Activated CD8-positive, alpha-beta memory T cell treated with anti-CD3 and anti-CD28 coated beads, Interleukin-2, amount 50 U/mL, for 4 hours (primary cell): ENCODE results near the gene WDR81.
"Not testable (repeated sequence)": the region's sequence is repeated elsewhere in the genome, so short reads cannot be mapped to it uniquely, and the experiment has no call there.

Experiments
- DNase-seq: peaks from one replicate; pipeline ENCODE4 v3.0.0-alpha.2; 2020

Gene WDR81

DNA sequence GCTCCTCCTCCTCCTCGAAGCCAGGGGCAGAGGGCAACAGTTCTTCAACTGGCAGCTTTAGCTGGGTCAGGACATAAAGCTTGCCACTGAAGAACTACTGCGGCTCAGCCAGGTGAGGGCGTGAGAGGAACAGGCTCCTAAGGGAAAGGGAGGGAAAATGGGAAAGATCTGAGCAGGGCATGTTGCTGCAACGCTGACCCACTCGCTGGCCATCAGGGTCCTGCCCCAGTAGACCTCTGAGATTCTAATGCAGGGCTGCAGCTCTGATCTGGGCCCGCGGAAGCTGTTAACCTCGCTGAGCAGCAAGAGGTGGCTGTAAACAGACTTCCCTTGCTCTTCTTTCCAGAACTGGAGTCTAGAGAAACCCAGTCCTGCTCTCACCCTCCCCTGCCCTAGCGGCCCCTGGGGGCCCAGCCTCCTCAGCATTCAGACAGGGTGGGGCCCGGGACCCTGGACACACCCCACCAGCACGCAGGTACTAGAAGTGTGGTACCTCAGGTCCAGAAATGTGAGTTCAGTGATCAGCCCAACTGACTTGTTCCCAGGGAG is 10.6 kb upstream of the WDR81 start:
- DNase-seq: no peak

DNA sequence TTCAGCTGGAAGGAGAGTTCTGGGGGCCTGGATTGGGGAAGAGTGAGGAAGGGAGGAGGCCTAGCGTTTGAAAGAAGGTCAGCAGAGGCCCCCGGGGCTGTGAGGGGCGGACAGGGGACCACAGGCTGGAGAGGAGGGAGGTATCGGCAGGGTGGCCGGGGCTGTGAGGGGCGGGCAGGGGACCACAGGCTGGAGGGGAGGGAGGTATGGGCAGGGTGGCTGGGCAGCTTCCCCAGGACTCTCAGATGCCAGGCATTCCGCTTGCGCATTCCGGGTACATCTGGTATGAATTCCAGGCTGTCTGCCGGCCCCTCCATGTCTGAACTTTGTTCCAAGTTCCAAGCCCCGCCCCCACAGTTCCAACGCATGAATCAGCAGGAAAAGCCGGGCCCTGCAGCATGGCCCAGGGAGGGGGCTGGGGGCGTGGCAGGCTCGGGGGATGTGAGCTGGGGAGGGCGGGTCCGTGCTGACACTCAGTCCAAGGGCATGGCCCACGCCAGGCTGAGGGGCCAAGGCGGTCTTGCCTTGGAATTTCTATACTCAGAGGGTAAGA is 10.0 kb upstream of the WDR81 start:
- peak; percentile 35 for DNase-seq

DNA sequence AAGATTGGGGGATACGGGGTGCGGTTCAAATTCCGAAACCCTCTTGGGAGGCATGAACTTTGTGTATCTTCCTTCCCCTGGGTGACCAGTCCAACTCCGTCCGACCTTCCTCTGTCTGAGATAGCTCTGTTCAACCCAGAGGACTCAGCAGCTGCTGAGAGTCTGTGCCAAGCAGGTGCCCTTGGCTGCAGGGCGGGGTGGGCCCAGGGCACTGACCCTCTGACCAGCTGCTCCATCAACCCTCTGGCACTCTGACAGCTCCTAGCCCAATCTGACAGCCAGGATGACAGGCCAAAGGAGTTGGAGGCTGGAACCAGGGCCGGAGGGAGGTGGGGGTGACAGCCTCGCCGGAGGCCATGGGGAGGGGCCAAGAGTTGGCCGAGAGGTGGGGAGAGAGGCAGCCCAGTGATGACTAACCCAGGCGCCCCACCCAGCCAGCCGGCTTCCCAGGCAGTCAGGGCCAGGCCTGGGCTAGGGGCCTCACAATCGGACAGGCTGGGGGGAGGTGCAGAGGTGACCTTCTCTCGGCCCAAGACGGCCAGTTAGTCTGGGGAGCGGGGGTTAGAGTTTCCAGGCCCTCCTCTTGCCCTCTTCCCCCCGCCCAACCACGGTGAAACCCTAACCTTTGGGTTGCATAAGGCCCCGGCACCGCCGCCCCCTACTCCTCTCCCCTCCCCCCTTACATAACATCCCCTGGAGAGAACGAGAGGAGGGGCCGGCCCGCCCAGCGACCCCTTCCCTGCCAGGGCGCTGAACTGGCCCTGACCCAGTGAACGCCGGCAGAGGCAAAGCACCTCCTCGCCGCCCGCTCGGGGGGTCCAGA is 9.3 kb upstream of the WDR81 start:
- peak; percentile 57 for DNase-seq

DNA sequence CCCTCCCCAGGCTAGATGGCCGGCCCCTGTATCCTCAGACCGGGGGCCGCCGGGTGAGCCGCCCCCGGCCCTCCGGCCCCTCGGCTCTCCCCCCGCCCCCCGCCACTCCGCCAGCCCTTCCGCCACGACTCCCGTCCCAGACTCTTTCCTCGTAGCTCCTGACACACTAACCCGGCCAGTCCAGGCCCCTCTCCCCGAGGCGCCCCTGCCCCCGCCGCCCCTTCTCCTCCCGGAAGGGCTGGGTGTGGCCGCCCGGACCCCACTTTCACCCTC is 8.8 kb upstream of the WDR81 start:
- DNase-seq: no peak

DNA sequence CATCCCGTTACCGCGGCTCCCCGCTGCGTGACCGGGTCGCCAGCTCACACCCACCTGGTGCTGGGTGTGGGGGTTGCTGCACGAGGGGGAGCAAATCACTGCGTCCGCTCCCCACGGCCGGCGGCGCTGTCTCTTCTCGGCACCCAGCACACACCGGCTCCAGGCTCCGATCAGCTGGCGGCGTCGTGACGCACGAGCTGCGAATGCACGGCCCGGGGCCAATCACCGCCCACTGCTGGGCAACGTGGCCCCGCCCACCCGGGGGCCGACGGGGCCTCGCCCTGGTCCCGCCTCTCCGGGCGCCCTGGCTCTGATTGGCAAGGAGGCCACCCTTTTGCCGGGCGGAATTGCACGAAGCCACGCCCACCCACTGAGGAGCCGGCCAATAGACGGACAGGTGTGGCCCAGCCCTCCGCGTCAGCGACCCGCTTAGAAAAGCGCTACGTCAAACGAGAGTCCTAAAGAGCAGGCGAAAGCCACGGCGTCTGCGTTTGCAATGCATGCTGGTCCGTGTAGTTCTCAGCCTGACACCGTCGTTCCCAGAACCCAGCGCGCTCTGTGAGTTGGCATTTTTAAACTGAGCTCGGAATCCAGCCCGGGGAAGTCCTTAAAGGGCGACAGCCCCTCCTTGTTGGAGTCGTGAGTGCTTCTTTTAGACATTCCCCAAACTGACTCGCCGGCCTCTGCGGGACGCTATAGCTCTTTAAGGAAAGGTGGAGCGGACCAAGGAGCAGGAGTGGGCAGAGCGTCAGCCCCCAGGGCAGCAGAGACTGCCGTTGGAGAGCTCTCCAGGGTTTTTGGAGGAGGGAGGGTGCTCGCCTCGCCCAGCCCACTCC is 8.2 kb upstream of the WDR81 start:
- DNase-seq: peak; percentile 100

DNA sequence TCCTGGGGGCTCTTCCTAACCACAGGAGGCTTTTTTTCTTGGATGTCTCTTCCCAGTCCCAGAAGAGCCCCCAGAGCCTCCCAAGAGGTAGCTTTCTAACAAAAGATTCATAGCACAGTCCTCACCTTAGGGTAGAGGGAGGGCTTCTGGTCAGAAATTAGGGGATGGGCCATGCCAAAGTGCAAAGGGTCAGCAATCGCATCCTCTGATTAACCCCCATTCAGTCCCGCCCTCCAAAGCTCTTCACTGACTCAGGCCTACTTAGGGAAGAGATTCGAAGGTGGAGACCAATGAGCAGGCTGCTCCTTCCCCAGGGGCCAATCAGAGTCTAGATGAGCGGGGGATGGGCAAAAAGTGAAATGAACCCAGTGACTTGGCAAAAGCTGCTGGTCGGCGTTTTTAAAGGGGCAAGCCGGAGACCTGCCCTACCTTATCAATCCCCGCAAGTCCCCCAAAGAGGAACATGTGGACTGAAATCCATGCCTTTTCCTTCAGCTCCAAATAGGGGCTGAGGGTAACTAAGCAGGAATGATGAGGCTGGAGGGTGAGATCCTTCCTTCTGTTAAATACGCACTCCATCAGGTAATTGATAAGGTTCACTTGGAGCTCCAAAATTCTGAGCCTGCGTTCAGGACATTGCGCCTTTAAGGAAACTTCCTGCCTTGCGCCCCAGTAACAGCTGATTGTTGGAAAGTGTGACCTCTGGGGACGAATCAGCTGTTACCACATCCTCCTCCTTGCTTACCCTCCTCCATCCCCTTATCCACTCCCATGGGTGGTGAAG is 7.4 kb upstream of the WDR81 start:
- peak; percentile 74 for DNase-seq

DNA sequence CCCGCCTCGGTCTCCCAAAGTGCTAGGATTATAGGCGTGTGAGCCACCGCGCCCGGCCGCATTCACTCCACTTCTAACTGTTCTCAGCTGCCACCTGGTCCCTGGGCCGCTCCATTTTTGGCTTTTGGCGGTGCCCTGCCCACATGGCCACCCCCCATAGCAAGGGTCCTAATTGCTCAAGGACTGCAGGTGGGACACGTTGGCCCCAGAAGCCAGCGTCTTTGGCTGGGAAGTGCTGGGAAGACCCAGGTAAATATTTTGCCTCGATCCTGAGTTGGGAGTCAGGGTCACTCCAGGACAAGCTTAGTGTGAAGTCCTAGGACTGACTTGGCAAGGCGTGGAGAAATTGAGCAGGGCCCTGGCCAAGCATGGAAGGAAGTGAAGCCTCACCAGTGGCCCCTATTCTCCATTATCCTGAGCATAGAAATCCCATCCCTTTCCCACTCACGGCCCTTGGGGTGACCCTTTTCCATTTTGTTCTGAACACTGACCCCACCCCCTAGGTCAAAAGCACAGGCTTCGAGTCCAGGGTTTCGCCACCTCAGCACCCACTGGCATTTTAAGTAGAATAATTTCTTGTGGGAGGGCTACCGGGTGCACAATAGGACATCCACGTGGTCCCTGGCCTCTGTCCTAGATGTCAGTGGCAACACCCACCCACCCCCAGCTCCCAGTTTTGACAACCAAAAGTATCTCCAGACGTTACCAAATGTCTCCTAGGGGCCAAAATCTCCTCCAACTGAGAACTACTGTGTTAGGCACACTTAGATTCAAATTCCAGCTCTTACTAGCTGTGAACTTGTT is 5.9 kb upstream of the WDR81 start:
- DNase-seq: no peak

DNA sequence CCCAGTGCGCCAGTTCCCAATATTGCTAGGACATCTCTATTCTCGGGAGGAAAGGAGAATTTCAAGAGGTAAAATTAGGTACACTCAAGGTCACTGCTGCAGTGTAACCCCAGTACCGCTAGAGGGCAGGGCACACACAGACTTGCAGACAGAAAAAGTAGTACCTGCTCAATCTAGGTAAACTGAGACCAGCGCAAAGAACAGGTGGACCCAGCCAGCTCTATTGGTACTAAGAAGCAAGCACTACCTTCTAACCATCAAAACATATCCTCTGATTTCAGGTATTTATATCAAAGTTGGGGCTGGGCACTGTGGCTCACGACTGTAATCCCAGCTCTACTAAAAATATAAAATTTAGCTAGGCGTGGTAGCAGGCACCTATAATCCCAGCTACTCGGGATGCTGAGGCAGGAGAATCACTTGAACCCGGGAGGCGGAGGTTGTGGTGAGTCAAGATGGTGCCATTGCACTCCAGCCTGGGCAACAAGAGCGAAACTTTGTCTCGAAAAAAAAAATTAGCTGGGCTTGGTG is 3.6 kb upstream of the WDR81 start:
- peak; percentile 74 for DNase-seq

DNA sequence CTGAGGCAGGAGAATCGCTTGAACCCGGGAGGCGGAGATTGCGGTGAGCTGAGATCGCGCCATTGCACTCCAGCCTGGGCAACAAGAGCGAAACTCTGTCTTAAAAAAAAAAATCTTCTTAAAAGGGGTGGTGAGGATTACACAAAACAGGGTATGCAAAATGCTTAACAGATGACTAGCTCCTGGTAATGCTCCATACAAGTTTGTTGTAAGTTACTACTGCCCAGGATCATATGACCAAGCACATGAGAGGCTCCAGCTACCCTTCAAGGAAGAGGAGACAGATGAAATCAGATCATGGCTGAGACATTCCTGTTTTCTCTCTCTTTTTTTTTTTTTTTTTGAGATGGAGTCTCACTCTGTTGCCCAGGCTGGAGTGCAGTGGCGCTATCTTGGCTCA is 2.5 kb upstream of the WDR81 start:
- DNase-seq: not testable (repeated sequence)

DNA sequence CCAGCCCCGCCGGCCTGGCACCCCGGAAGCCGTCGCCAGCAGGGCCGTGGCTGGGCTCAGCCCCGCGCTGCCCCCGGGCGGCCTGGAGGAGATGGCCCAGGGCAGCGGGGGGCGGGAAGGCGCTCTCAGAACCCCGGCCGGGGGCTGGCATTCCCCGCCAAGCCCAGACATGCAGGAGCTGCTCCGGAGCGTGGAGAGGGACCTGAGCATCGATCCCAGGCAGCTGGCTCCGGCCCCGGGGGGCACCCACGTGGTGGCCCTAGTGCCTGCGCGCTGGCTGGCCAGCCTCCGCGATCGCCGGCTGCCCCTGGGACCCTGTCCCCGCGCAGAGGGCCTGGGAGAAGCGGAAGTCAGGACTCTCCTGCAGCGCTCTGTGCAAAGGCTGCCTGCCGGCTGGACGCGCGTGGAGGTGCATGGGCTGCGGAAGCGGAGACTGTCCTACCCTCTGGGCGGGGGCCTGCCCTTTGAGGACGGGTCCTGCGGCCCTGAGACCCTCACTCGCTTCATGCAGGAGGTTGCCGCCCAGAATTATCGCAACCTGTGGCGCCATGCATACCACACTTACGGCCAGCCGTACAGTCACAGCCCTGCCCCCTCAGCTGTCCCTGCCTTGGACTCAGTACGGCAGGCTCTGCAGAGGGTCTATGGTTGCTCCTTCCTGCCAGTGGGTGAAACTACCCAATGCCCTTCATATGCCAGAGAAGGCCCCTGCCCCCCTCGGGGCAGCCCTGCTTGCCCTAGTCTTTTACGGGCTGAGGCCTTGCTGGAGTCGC is 551 bp downstream of the WDR81 start:
- no peak for DNase-seq

DNA sequence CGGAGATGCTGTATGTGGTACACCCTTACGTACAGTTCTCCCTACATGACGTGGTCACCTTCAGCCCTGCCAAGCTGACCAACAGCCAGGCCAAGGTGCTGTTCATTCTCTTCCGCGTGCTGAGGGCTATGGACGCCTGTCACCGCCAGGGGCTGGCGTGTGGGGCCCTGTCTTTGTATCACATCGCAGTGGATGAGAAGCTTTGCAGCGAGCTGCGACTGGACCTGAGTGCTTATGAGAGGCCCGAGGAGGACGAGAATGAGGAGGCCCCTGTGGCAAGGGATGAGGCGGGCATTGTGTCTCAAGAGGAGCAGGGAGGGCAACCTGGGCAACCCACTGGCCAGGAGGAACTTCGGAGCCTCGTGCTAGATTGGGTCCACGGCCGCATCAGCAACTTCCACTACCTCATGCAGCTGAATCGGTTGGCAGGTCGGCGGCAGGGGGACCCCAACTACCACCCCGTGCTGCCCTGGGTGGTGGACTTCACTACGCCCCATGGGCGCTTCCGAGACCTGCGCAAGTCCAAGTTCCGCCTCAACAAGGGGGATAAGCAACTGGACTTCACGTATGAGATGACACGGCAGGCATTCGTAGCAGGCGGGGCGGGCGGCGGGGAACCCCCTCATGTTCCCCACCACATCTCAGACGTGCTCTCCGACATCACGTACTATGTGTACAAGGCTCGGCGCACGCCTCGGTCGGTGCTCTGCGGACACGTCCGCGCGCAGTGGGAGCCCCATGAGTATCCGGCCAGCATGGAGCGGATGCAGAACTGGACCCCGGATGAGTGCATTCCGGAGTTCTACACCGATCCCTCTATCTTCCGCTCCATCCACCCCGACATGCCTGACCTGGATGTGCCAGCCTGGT is 1.4 kb downstream of the WDR81 start:
- DNase-seq: no peak

DNA sequence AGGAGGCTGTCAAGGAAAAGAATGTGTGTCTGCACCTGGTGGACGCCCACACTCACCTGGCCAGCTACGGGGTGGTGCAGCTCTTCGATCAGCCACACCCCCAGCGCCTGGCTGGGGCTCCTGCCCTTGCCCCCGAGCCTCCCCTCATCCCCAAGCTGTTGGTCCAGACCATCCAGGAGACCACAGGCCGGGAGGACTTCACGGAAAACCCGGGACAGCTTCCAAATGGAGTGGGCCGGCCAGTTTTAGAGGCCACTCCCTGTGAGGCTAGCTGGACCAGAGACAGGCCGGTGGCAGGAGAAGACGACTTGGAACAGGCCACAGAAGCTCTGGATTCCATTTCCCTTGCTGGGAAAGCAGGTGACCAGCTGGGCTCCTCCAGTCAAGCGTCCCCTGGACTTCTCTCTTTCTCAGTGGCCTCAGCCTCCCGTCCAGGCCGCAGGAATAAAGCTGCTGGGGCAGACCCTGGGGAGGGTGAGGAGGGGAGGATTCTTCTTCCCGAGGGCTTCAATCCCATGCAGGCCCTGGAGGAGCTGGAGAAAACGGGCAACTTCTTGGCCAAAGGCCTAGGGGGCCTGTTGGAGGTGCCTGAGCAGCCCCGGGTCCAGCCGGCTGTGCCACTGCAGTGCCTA is 2.2 kb downstream of the WDR81 start:
- no peak for DNase-seq

DNA sequence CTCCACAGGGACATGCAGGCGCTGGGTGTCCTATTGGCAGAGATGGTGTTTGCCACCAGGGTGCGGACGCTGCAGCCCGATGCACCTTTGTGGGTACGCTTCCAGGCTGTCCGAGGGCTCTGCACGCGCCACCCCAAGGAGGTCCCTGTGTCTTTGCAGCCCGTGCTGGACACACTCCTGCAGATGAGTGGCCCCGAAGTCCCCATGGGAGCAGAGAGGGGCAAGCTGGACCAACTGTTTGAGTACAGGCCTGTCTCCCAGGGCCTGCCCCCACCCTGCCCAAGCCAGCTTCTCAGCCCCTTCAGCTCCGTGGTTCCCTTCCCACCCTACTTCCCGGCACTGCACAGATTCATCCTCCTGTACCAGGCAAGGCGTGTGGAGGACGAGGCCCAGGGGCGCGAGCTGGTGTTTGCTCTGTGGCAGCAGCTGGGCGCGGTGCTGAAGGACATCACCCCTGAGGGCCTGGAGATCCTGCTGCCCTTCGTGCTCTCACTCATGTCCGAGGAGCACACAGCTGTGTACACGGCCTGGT is 2.8 kb downstream of the WDR81 start:
- DNase-seq: no peak

DNA sequence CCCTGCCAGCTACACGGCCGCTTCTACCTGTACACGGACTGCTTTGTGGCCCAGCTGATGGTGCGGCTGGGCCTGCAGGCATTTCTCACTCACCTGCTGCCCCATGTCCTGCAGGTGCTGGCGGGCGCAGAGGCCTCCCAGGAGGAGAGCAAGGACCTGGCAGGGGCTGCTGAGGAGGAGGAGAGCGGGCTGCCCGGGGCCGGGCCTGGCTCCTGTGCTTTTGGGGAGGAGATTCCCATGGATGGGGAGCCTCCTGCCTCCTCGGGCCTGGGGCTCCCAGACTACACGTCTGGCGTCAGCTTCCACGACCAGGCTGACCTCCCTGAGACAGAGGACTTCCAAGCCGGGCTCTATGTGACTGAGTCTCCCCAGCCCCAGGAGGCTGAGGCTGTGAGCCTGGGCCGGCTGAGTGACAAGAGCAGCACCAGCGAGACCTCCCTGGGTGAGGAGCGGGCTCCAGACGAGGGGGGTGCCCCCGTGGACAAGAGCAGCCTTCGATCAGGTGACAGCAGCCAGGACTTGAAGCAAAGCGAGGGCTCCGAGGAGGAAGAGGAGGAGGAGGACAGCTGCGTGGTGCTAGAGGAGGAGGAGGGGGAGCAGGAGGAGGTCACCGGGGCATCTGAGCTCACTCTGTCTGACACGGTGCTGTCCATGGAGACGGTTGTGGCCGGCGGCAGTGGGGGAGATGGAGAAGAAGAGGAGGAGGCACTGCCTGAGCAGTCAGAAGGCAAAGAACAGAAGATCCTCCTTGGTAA is 3.5 kb downstream of the WDR81 start:
- no peak for DNase-seq

DNA sequence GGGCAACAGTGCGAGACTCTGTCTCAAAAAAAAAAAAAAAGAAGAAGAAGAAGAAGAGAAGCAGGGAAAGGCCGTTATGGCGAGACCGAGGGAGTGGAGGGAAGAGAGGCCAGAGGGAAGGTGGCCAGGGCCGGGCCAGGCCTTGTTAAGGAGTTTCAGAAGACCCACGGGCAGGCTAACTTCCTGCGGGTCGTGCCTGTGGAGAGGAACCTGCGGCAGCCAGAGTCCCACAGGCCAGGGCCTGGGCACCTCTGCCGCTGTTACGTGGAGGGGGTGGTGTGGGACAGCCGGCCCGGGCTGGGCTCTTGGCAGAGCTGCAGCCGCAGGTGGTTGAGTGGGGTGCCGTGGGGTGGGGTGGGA is 5.4 kb downstream of the WDR81 start:
- no peak for DNase-seq

DNA sequence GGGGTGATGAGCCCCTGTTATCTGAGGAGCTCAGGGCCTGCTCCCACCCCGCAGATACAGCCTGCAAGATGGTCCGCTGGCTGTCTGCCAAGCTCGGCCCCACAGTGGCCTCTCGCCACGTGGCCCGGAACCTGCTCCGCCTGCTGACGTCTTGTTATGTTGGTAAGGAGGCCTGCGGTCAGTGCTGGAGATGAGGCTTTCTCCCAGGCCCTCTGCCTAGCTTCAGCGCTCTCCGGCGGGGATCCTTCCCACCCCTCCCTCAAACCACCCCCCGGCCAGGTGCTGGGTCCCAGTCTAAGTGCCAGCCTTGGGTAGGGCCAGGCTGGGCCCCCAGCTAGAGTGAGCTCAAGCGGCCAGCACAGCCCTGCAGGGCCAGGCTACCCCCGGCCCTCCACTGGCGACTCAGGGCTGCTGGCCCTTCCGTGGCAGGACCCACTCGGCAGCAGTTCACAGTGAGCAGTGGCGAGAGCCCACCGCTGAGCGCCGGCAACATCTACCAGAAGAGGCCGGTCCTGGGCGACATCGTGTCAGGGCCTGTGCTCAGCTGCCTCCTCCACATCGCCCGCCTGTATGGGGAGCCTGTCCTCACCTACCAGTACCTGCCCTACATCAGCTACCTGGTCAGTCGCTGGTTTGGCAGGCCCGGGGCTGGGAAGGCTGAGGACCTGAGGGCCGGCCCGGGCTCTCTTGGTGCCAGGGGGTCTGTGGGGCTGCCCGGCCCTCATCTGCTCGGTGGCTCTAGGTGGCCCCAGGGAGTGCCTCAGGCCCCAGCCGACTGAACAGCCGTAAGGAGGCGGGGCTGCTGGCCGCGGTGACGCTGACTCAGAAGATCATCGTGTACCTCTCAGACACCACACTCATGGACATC is 6.1 kb downstream of the WDR81 start:
- DNase-seq: no peak

DNA sequence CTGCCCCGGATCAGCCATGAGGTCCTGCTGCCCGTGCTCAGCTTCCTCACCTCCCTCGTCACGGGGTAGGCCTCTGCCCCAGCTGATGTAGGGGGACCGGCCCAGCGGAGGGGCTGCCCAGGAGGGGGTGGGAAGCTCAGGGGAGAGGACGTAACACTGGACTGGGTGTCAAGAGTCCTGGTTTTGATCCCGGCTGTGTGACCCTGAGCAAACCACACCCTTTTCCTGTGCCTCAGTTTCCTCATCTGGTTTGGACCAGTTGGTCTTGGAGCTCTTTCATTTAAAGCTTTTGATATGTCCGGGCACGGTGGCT is 6.6 kb downstream of the WDR81 start:
- DNase-seq: no peak
